H1 (cell line): ENCODE data around the gene GABARAPL2. TPM values are rescaled to one million over a fixed set of nuclear protein-coding genes. Genes with fewer than 3 reads are reported as not detected.

Experiments used
- CTCF ChIA-PET: fragments of 300-600 bp; sonication (Branson Sonifier 250); formaldehyde crosslinking; loops from one replicate; lab custom pipeline; 2021; ENCODE audit not compliant: partially characterized antibody; lab: Charles Lee
- POLR2A ChIA-PET: fragments of 300-600 bp; sonication (Branson Sonifier 250); formaldehyde crosslinking; loops from one replicate; lab custom pipeline; 2021; ENCODE audit warnings: inconsistent platforms; ENCODE audit not compliant: partially characterized antibody; lab: Charles Lee
- DNase-seq, 2 experiments: peaks; one replicate each; pipeline versions ENCODE4 v3.0.0 to v3.0.0-alpha.2; 2010 to 2022; ENCODE audit warnings: low spot score in 2 of 2, low read depth in 1 of 2, mixed read lengths in 1 of 2
- FAIRE-seq: peaks from 2 replicates; lab custom pipeline; 2011; peaks lifted over from hg19 to GRCh38; lab: Jason Lieb, UNC
- H2AFZ ChIP-seq: 2 replicates; pipeline ENCODE4 v1.8.1; 2012; ENCODE audit warnings: low read length, inconsistent platforms
- H2AK5ac ChIP-seq: 2 replicates; pipeline ENCODE4 v1.6.1; 2013; ENCODE audit warnings: low read depth, low read length
- H2BK120ac ChIP-seq: replicated peaks from 2 replicates; pipeline ENCODE3; 2013; ENCODE audit warnings: low read depth, low read length, inconsistent platforms
- H2BK12ac ChIP-seq: 2 replicates; pipeline ENCODE4 v1.6.1; 2013; ENCODE audit warnings: low read depth, low read length
- H2BK15ac ChIP-seq: 2 replicates; pipeline ENCODE4 v1.6.1; 2013; ENCODE audit warnings: low read length
- H2BK20ac ChIP-seq: 2 replicates; pipeline ENCODE4 v1.6.1; 2013; ENCODE audit warnings: low read length
- H2BK5ac ChIP-seq: 2 replicates; pipeline ENCODE4 v1.6.1; 2013; ENCODE audit warnings: low read depth, low read length
- H3K14ac ChIP-seq: 2 replicates; pipeline ENCODE4 v1.6.1; 2013; ENCODE audit warnings: inconsistent platforms; ENCODE audit not compliant: insufficient read length
- H3K18ac ChIP-seq: 2 replicates; pipeline ENCODE4 v1.6.1; 2013; ENCODE audit warnings: low read length; ENCODE audit errors: extremely low read depth
- H3K23ac ChIP-seq: 2 replicates; pipeline ENCODE4 v1.6.1; 2013; ENCODE audit warnings: inconsistent platforms; ENCODE audit not compliant: insufficient read length
- H3K23me2 ChIP-seq: 2 replicates; pipeline ENCODE4 v1.6.1; 2013; ENCODE audit warnings: low read depth, low read length
- H3K27ac ChIP-seq: 2 replicates; pipeline ENCODE4 v1.6.1; 2011; ENCODE audit warnings: low read depth, low read length, inconsistent platforms
- H3K27me3 ChIP-seq, 4 experiments: replicated peaks in 1 of 4; 1 replicate in 1 of 4; 2 replicates in 3 of 4; pipeline versions ENCODE4 v1.6.1 to v1.8.1; 2011 to 2013; ENCODE audit warnings: low read length in 3 of 4, mild to moderate bottlenecking in 3 of 4, inconsistent platforms in 2 of 4, mixed read lengths in 2 of 4, moderate library complexity in 1 of 4; ENCODE audit not compliant: control insufficient read depth in 3 of 4, insufficient read depth in 3 of 4; ENCODE audit errors: extremely low read depth in 1 of 4
- H3K36me3 ChIP-seq, 4 experiments: 2 replicates each; pipeline versions ENCODE4 v1.6.1 to v1.8.1; 2011 to 2013; ENCODE audit warnings: mild to moderate bottlenecking in 4 of 4, low read length in 3 of 4, moderate library complexity in 2 of 4, control low read depth in 1 of 4, inconsistent platforms in 1 of 4; ENCODE audit not compliant: insufficient read depth in 4 of 4, control insufficient read depth in 2 of 4
- H3K4ac ChIP-seq: replicated peaks from 2 replicates; pipeline ENCODE3; 2013; ENCODE audit warnings: low read length, low read depth, mixed read lengths, inconsistent platforms; ENCODE audit not compliant: insufficient read length
- H3K4me1 ChIP-seq, 4 experiments: replicated peaks in 1 of 4; 1 replicate in 1 of 4; 2 replicates in 3 of 4; pipeline versions ENCODE4 v1.6.1 to v1.8.1; 2011 to 2013; ENCODE audit warnings: low read length in 3 of 4, inconsistent platforms in 2 of 4, mixed read lengths in 1 of 4; ENCODE audit not compliant: insufficient read depth in 4 of 4, control insufficient read depth in 3 of 4
- H3K4me2 ChIP-seq, 2 experiments: 2 replicates each; pipeline versions ENCODE4 v1.6.1 to v1.8.1; 2011 to 2013; ENCODE audit warnings: low read depth in 2 of 2, low read length in 2 of 2, control low read depth in 1 of 2, inconsistent platforms in 1 of 2, mild to moderate bottlenecking in 1 of 2; ENCODE audit not compliant: insufficient read depth in 1 of 2
- H3K4me3 ChIP-seq, 4 experiments: fragments of 200-600, 300-600 bp in 1 of 4; sonication (generic), shearing (Covaris generic), sonication (Bioruptor Twin) in 1 of 4; 2 replicates each; pipeline versions ENCODE4 v1.5.1 to v1.8.1; 2011 to 2016; ENCODE audit warnings: low read length in 4 of 4, low read depth in 3 of 4, control low read depth in 2 of 4, inconsistent platforms in 2 of 4, mild to moderate bottlenecking in 2 of 4, mixed read lengths in 1 of 4, moderate library complexity in 1 of 4; ENCODE audit not compliant: insufficient read depth in 2 of 4; ENCODE audit errors: extremely low read depth in 1 of 4
- H3K56ac ChIP-seq: replicated peaks from 2 replicates; pipeline ENCODE3; 2013; ENCODE audit warnings: low read depth, mild to moderate bottlenecking, mixed read lengths, low read length, inconsistent platforms; ENCODE audit not compliant: insufficient read length
- H3K79me1 ChIP-seq: 2 replicates; pipeline ENCODE4 v1.6.1; 2013; ENCODE audit warnings: low read depth, low read length, control low read depth
- H3K79me2 ChIP-seq, 2 experiments: 2 replicates each; pipeline versions ENCODE4 v1.6.1 to v1.8.1; 2012 to 2013; ENCODE audit warnings: low read length in 2 of 2, mild to moderate bottlenecking in 2 of 2, inconsistent platforms in 1 of 2; ENCODE audit not compliant: insufficient read depth in 2 of 2, control insufficient read depth in 1 of 2
- H3K9ac ChIP-seq, 4 experiments: replicated peaks in 1 of 4; 1 replicate in 1 of 4; 2 replicates in 3 of 4; pipeline versions ENCODE4 v1.6.1 to v1.8.1; 2011 to 2013; ENCODE audit warnings: low read depth in 3 of 4, low read length in 3 of 4, control low read depth in 2 of 4, mild to moderate bottlenecking in 2 of 4, moderate library complexity in 2 of 4, inconsistent platforms in 1 of 4; ENCODE audit errors: extremely low read depth in 1 of 4
- H3K9me3 ChIP-seq, 2 experiments: 2 replicates each; pipeline versions ENCODE4 v1.6.1 to v1.8.1; 2012 to 2013; ENCODE audit warnings: mild to moderate bottlenecking in 2 of 2, moderate library complexity in 2 of 2, control low read depth in 1 of 2, inconsistent platforms in 1 of 2, low read depth in 1 of 2, low read length in 1 of 2, mixed read lengths in 1 of 2; ENCODE audit not compliant: insufficient read depth in 2 of 2
- H4K20me1 ChIP-seq, 2 experiments: replicated peaks in 1 of 2; 2 replicates each; pipeline versions ENCODE3 to v1.8.1; 2011 to 2013; ENCODE audit warnings: inconsistent platforms in 2 of 2, low read length in 2 of 2, mild to moderate bottlenecking in 1 of 2; ENCODE audit not compliant: insufficient read depth in 2 of 2, control insufficient read depth in 1 of 2
- H4K5ac ChIP-seq: 2 replicates; pipeline ENCODE4 v1.6.1; 2013; ENCODE audit warnings: low read length, low read depth, mixed read lengths, inconsistent platforms; ENCODE audit not compliant: insufficient read length
- H4K8ac ChIP-seq: 2 replicates; pipeline ENCODE4 v1.8.0; 2013; ENCODE audit warnings: mild to moderate bottlenecking, moderate library complexity, low read length, inconsistent platforms; ENCODE audit not compliant: insufficient read depth; ENCODE audit errors: extremely low read depth
- H4K91ac ChIP-seq: replicated peaks from 2 replicates; pipeline ENCODE3; 2013; ENCODE audit warnings: low read length, mixed read lengths, inconsistent platforms; ENCODE audit not compliant: insufficient read length
- CREB1 ChIP-seq: IDR thresholded peaks from 2 replicates; pipeline ENCODE4 v1.6.1; 2012; ENCODE audit warnings: inconsistent platforms
- HDAC2 ChIP-seq, 2 experiments: fragments of 300-600 bp in 1 of 2; sonication (generic) in 1 of 2; IDR thresholded peaks; 2 replicates each; pipeline ENCODE4 v1.6.1; 2011 to 2012; ENCODE audit warnings: low read depth in 2 of 2, low read length in 2 of 2, mild to moderate bottlenecking in 2 of 2, moderate library complexity in 2 of 2, borderline replicate concordance in 1 of 2, inconsistent platforms in 1 of 2
- JUND ChIP-seq: IDR thresholded peaks from 2 replicates; pipeline ENCODE4 v1.6.1; 2011; ENCODE audit warnings: mild to moderate bottlenecking, improper control_type of control experiment, low read length
- KDM4A ChIP-seq: IDR thresholded peaks from one replicate; pipeline ENCODE4 v1.7.1; 2012; ENCODE audit warnings: low read depth, mild to moderate bottlenecking, moderate library complexity, low read length, inconsistent platforms; ENCODE audit not compliant: severe bottlenecking
- TAF1 ChIP-seq: IDR thresholded peaks from 2 replicates; pipeline ENCODE4 v1.6.1; 2011; ENCODE audit warnings: mild to moderate bottlenecking, low read depth, low read length
- WGBS, 2 experiments: shearing (Covaris generic) in 1 of 2; methylation state at CpG; one replicate each; pipeline versions ENCODE4 v1.1.6 to v1.1.7; 2013 to 2015; ENCODE audit warnings: low lambda C conversion rate in 2 of 2, mixed read lengths in 2 of 2, inconsistent platforms in 1 of 2, low coverage in 1 of 2, missing lambda C conversion rate in 1 of 2; ENCODE audit not compliant: insufficient replicate concordance in 2 of 2, insufficient coverage in 1 of 2, insufficient read length in 1 of 2; ENCODE audit errors: extremely low coverage in 1 of 2, missing lambda C conversion rate in 1 of 2; 5-methylcytosine and 5-hydroxymethylcytosine counted together
- polyA plus RNA-seq, 7 experiments: library from polyadenylated mRNA; depleted of rRNA in 3 of 7; stranded (reverse) in 5 of 7; unstranded in 2 of 7; fragments of >200 nt in 5 of 7; fragments of 200-250 nt in 2 of 7; gene quantifications; 1 replicate in 5 of 7; 2 replicates in 1 of 7; 4 replicates in 1 of 7; pipeline versions ENCODE4 v1.2.1 to v1.2.3, GENCODE V29; 2011 to 2013; ENCODE audit warnings: missing spikeins in 2 of 7, mixed read lengths in 2 of 7
- total RNA-seq: library from RNA; stranded (reverse); fragmentation: NEBNext Ultra II Directional; extraction: Animal tissue kit (Norgen Biotek cat#: 25700); gene quantifications from 2 replicates; pipeline ENCODE4 v1.2.1, GENCODE V29; 2021

Gene GABARAPL2
- total and polyA plus RNA-seq, 2 of the 8 experiments (the other 6 are each of a cell fraction or from before 2014, with no cell fraction given): 65.8 to 71.3 TPM

DNA sequence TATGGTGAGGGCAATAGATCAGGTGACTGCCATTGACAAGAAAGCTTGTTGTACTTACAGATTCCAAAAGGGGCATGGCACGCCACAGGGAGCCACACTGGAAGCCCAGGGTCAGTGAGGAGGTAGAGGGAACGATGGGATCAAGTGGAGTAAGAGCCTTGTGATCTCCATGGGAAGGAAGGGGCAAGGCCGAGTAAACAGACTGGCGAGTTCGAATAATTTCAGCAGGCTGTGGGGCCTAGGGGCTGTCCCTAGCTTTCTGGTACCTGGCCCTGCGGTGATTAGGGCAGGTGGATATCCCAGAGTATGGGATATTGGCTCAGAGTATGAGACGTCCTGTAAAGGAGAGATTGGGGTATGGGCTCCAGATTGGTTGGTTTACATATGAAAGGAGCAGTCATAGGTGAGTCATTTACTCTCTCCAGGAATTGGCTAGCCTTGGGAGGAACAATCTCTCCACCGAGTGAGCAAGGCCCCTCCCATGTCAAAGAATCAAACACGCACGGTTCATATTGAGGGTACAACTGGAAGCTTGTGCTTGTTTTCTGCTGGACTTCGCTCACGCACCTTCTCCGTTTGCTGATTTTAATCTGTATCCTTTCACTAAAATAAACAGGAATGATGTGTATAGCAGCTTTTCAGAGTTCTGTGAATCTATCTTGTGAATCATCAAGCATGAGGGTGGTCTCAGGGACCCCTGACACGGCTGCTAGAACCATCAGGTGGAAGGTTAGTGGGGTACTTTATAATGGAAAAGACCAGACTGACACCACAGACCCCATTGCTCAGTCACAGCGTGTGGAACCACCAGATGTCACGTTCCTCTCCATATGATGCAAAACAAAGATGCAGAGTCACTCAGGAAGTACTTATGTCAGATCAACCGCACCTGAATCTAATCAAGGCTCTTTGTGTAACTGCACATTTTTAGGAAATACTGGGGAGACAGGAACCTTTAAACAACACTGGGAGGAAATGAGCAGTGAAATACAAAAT lies 27.9 kb downstream of the GABARAPL2 start:
- Histone ChIP-seq H3K9me3 (peaks cover 0 to 2% of the 10 kb centered on the region in 2 experiments; a peak in 1 of 4 replicates), H3K18ac (peak overlapping the region; percentile 52; the same call in 1 of the 2 replicates), H2BK20ac (peak overlapping the region; percentile 1; the same call in 1 of the 2 replicates), H4K20me1 (no peaks in the 10 kb centered on the region), H3K4me3 (peak overlapping the region in 2 of 4 experiments; percentile 7 to 37; a peak in 2 of 8 replicates), H3K14ac (no peak overlapping the region), H3K23me2 (no peaks in the 10 kb centered on the region), H3K4ac (no peak overlapping the region), H4K5ac (peak overlapping the region; percentile 5), H3K23ac (no peak overlapping the region), H2BK5ac (peak overlapping the region; percentile 77; the same call in 1 of the 2 replicates), H3K79me1 (no peaks in the 10 kb centered on the region), H2AFZ (no peak overlapping the region), H3K56ac (no peak overlapping the region), H4K91ac (no peak overlapping the region), H3K4me1 (peaks cover 5 to 18% (median 16%) of the 10 kb centered on the region in 4 experiments; a peak in 6 of 7 replicates), H3K79me2 (no peaks in the 10 kb centered on the region), H3K4me2 (peak overlapping the region; percentile 59 to 65), H3K36me3 (peaks cover 0 to 12% (median 5%) of the 10 kb centered on the region in 4 experiments; a peak in 3 of 8 replicates), H2BK12ac (peak overlapping the region; percentile 5), H3K9ac (no peak overlapping the region), H2BK15ac (no peak overlapping the region), H3K27ac (peak overlapping the region; percentile 28; the same call in 1 of the 2 replicates), H2AK5ac (no peak overlapping the region), H2BK120ac (no peak overlapping the region), H3K27me3 (no peaks in the 10 kb centered on the region), H4K8ac (peak overlapping the region; percentile 8; the same call in 1 of the 2 replicates)
- FAIRE-seq: peak; percentile 69
- ChIA-PET POLR2A (interaction anchor here (0.9 to 1.6 kb wide), 10 partner anchors 8 to 99 kb away, joined by 3 to 6 read pairs (median 4); partner anchors contain the start of genes ADAT1, CHST6, KARS1 and TERF2IP), CTCF (interaction anchor here (0.7 to 1.4 kb wide), 4 partner anchors 38 to 124 kb away, joined by 3 to 5 read pairs (median 4); partner anchors contain the start of gene TMEM231)
- 40% methylated on average over 17 of the region's 17 CpGs; no CpG with 5 or more reads in 1 of the 2 experiments for WGBS, 2 experiments
- DNase-seq: peak; percentile 25 to 62
- TF ChIP-seq JUND: peak; percentile 87; the same call in 1 of the 2 replicates
- no peak for TF ChIP-seq KDM4A
- no peak for TF ChIP-seq TAF1
- 0 out of 4 replicates have a peak, but pooled peaks of 1 of the 2 experiments have one; percentile 41 for TF ChIP-seq HDAC2 (IDR thresholded peaks at IDR 0.05; ENCODE audit: borderline replicate concordance in 1 of 2, low read depth in 2 of 2, low read length in 2 of 2)
- TF ChIP-seq CREB1: no peak
